HG03565 (cell line): ENCODE results near the gene CLEC12A.
"Not testable (repeated sequence)": the region's sequence is repeated elsewhere in the genome, so short reads cannot be mapped to it uniquely, and the experiment has no call there.

ENCODE experiments used
- ATAC-seq: cut with Tn5 transposase; IDR thresholded peaks from one replicate; pipeline ENCODE4 v1.9.1; 2021; ENCODE audit warnings: mild to moderate bottlenecking, moderate library complexity; ENCODE audit not compliant: unreplicated experiment

Gene CLEC12A

GRCh38 chr12:9971181-9971580 lies at the start of gene CLEC12A:
TSS of gene CLEC12A (plus strand) at chr12:9971409. CDS start at chr12:9971597, 188 bp downstream.
- ATAC-seq: no peak

- ATAC-seq: no peak
Measured at GRCh38 chr12:9922429-9922828, 48.8 kb upstream of the CLEC12A start.

GRCh38 chr12:9925705-9926393 lies 45.4 kb upstream of the CLEC12A start:
- no peak for ATAC-seq

GRCh38 chr12:9926876-9927275 lies 44.3 kb upstream of the CLEC12A start:
- ATAC-seq: no peak

- no peak for ATAC-seq
Measured at GRCh38 chr12:9928607-9929006, 42.6 kb upstream of the CLEC12A start.

GRCh38 chr12:9931245-9931644 lies 40.0 kb upstream of the CLEC12A start:
- no peak for ATAC-seq

- no peak for ATAC-seq
Measured at GRCh38 chr12:9932270-9932669, 38.9 kb upstream of the CLEC12A start, which contains the start of gene CLEC2A. TSS of gene CLEC2A (minus strand) at chr12:9932370. CDS start at chr12:9932329, 41 bp downstream.

GRCh38 chr12:9933958-9934357 lies 37.3 kb upstream of the CLEC12A start:
- no peak for ATAC-seq

GRCh38 chr12:9935026-9935425 lies 36.2 kb upstream of the CLEC12A start:
- ATAC-seq: no peak

- ATAC-seq: no peak
Measured at GRCh38 chr12:9936591-9936990, 34.6 kb upstream of the CLEC12A start.

- ATAC-seq: no peak
Measured at GRCh38 chr12:9940375-9940774, 30.8 kb upstream of the CLEC12A start.

GRCh38 chr12:9941838-9942237 lies 29.4 kb upstream of the CLEC12A start:
- ATAC-seq: no peak

- peak; percentile 43 for ATAC-seq
Measured at GRCh38 chr12:9943240-9943639, 28.0 kb upstream of the CLEC12A start.

GRCh38 chr12:9944391-9944790 lies 26.8 kb upstream of the CLEC12A start:
- no peak for ATAC-seq

- ATAC-seq: no peak
Measured at GRCh38 chr12:9947674-9948073, 23.5 kb upstream of the CLEC12A start.

GRCh38 chr12:9948606-9949296 lies 22.5 kb upstream of the CLEC12A start:
- ATAC-seq: peak; percentile 94

GRCh38 chr12:9951026-9951675 lies 20.1 kb upstream of the CLEC12A start:
- ATAC-seq: no peak

GRCh38 chr12:9952954-9953729 lies 18.1 kb upstream of the CLEC12A start:
- not testable (repeated sequence) for ATAC-seq

- no peak for ATAC-seq
Measured at GRCh38 chr12:9957834-9958233, 13.4 kb upstream of the CLEC12A start.

- no peak for ATAC-seq
Measured at GRCh38 chr12:9960590-9960989, 10.6 kb upstream of the CLEC12A start.

- peak; percentile 60 for ATAC-seq
Measured at GRCh38 chr12:9961106-9961505, 10.1 kb upstream of the CLEC12A start.
